GM12865 (cell line): ENCODE data around the gene GJB3.

Experiments used
- DNase-seq: peaks from one replicate; pipeline ENCODE4 v3.0.0; 2010; ENCODE audit warnings: low read depth
- H3K4me3 ChIP-seq: 2 replicates; pipeline ENCODE4 v1.5.1; 2011; ENCODE audit warnings: mild to moderate bottlenecking, low read depth, low read length, control low read depth
- TF ChIP-seq, protein P1 (sequence below): IDR thresholded peaks from 2 replicates; pipeline ENCODE4 v1.5.1; 2011; ENCODE audit warnings: low read length, control low read depth, low read depth, inconsistent platforms; ENCODE audit not compliant: insufficient read depth; ENCODE audit errors: missing control alignments

The GJB3 gene

DNA sequence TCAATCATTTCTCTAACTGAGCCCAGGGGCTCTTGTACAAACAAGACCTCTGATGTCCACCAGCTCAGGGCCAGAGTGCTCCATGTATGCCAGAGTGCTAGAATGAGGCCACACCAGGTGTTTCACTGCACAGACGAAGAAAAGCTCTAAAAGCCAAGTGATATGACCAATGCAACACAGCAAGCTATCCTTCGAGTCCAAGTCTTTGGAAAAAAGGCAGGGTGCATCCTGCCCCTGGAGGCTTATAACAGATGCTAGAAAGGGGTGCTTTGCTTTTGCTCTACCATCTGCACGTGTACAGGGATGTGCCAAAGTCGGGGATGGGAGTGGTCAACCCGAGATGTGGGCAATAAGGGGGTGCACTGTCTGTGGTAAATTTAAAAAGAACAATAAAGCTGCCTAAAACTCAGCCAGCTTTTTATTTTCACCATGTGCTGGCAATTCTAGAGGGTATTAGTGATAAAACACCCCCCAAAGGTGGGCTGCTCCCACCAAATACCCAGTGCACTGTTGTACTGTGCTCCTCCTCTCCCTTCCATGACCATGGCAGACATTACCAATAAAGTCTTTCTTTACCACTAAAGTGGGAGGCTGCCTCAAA lies 46.4 kb downstream of the GJB3 start:
- no peak for DNase-seq
- no peak overlapping the region for H3K4me3 ChIP-seq
- TF ChIP-seq, protein P1, sequence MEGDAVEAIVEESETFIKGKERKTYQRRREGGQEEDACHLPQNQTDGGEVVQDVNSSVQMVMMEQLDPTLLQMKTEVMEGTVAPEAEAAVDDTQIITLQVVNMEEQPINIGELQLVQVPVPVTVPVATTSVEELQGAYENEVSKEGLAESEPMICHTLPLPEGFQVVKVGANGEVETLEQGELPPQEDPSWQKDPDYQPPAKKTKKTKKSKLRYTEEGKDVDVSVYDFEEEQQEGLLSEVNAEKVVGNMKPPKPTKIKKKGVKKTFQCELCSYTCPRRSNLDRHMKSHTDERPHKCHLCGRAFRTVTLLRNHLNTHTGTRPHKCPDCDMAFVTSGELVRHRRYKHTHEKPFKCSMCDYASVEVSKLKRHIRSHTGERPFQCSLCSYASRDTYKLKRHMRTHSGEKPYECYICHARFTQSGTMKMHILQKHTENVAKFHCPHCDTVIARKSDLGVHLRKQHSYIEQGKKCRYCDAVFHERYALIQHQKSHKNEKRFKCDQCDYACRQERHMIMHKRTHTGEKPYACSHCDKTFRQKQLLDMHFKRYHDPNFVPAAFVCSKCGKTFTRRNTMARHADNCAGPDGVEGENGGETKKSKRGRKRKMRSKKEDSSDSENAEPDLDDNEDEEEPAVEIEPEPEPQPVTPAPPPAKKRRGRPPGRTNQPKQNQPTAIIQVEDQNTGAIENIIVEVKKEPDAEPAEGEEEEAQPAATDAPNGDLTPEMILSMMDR: no peak

DNA sequence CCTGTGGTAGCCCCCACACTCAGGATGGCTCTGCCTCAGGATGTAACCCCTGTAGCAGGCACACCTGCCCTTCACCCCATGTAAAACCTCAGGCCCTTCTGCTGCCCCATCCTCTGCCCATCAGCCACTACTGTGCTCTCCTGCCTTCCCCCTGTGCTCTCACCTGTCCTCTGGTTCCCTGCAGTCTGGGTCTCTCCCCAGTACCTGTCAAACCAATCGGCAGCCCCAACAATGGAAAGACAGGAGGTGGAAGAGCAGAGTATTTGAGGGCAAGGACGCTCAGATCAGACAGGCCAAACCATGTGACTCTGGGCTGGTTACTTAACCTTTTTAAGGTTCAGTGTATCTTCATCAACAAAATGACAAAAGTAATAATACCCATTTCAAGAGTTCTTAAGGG lies 47.6 kb downstream of the GJB3 start:
- no peak overlapping the region for H3K4me3 ChIP-seq
- DNase-seq: no peak
- TF ChIP-seq, protein P1: no peak

DNA sequence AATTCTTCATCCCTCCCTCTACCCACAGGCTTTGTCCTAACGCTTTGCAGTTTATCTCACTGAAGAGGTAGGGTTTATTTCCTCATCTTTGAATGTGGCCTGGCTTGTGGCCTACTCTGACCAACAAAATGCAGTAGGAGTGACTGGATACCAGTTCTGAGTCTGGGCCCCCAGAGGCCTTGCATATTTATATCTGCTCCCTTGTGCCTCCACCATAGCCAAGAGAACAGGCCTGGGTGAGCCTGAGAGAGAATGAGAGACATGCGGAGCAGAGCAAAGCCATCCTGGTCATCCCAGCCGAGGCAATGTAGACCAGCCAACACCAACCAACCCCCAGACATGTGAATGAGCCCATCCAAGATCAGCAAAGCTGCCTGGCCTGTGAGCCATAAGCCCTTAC lies 48.2 kb downstream of the GJB3 start:
- TF ChIP-seq, protein P1: no peak

DNA sequence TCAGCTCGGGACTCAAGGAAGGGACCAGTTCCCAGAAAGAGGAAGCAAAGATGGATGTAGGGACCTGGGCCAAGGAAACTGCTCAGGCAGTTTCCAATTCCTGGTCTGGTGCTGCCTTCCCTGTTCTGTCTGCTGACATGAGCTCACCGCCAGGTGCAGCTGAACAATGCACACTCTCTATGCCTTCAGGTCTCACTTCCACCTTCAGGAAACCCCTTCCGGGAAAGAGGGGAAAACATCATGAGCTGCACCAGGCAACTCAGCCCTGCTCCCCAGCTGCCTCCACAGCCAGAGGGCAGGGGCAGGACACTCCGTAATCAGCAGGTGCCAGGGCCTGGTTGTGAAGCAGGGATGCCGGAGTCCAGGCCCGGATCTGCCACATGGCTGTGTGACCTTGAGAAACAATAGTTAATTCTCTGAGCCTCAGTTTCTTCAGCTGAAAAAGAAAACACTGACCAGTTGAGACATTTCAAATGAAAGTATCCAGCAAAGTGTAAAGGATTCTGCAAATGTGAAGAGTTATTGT lies 50.8 kb downstream of the GJB3 start:
- no peak for DNase-seq
- TF ChIP-seq, protein P1: no peak
- no peak overlapping the region for H3K4me3 ChIP-seq

More for the DNA sequence above, 48.2 kb downstream of the GJB3 start:
- H3K4me3 ChIP-seq: no peak overlapping the region
- DNase-seq: no peak

DNA sequence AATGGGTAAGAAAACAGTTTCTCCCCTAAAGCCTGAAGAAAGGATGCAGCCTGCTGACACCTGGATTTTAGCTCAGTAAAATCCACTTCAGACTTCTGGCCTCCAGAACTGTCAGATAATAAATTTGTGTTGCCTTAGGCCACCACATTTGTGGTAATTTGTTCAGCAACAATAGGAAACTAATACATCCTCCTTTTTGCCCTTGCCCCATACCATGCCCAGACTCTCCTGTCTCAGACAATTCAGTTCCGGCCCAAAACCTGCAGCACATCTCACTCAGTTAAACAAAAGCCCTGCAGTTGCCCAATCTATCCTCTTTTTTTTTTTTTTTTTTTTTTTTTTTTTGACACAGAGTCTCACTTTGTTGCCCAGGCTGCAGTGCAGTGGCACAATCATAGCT lies 52.7 kb downstream of the GJB3 start:
- H3K4me3 ChIP-seq: no peak overlapping the region
- TF ChIP-seq, protein P1: no peak
- no peak for DNase-seq
